Mammary epithelial cell (primary cell): Measurements from ENCODE around the gene GGT5.

Experiments used
- EZH2 ChIP-seq: IDR thresholded peaks from 2 replicates; pipeline ENCODE4 v1.6.1; 2012; ENCODE audit warnings: low read length, inconsistent platforms, borderline replicate concordance
- TF ChIP-seq, protein P1 (sequence below), 2 donors: IDR thresholded peaks in 1 of 2; conservative IDR thresholded peaks in 1 of 2; 2 replicates each; pipeline ENCODE4 v1.5.1; 2011 to 2012; ENCODE audit warnings: inconsistent platforms in 2 of 2, low read length in 2 of 2, mild to moderate bottlenecking in 2 of 2, control low read depth in 1 of 2, low read depth in 1 of 2; ENCODE audit not compliant: insufficient read depth in 1 of 2; ENCODE audit errors: extremely low read depth in 1 of 2

DNA sequence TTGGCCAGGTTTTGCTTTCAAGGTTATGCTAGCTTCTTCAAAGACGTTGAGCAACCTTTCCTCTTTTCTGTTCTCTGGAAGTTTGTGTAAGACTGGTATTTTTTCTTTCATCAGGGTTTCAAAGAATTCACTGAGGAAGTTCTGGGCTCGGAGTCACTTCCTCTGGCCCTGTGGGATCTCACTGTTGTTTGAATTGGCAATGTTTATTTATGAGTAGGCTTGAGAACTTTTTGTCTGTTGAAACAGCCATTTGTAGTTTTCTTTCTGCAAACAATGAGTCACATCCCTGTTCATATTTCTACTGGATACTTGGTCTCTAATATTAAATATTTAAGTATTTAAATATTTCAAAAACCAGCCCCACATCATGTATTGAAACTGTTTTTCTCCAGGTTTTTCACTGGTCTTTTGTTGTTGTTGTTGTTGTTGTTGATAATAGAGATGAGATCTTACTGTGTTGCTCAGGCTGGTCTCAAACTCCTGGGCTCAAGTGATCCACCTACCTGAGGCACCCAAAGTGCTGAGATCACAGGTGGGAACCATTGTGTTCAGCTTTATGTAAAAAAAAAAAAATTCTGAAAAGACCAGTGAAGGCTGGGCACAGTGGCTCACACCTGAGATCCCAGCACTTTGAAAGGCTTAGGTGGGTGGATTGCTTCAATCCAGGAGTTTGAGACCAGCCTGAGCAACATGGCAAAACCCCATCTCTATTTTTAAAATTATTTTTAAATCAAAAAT is 36.7 kb downstream of the GGT5 start:
- TF ChIP-seq, protein P1, sequence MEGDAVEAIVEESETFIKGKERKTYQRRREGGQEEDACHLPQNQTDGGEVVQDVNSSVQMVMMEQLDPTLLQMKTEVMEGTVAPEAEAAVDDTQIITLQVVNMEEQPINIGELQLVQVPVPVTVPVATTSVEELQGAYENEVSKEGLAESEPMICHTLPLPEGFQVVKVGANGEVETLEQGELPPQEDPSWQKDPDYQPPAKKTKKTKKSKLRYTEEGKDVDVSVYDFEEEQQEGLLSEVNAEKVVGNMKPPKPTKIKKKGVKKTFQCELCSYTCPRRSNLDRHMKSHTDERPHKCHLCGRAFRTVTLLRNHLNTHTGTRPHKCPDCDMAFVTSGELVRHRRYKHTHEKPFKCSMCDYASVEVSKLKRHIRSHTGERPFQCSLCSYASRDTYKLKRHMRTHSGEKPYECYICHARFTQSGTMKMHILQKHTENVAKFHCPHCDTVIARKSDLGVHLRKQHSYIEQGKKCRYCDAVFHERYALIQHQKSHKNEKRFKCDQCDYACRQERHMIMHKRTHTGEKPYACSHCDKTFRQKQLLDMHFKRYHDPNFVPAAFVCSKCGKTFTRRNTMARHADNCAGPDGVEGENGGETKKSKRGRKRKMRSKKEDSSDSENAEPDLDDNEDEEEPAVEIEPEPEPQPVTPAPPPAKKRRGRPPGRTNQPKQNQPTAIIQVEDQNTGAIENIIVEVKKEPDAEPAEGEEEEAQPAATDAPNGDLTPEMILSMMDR (conservative IDR thresholded peaks at IDR 0.05 in 1 of 2, IDR thresholded peaks at IDR 0.05 in 1 of 2; ENCODE audit: extremely low read depth in 1 of 2, insufficient read depth in 1 of 2, low read depth in 1 of 2, low read length in 2 of 2), result no peak
- TF ChIP-seq EZH2, result no peak
